OCI-LY7 (cell line): ENCODE results near the gene EIPR1.
"Not testable (repeated sequence)": the region's sequence is repeated elsewhere in the genome, so short reads cannot be mapped to it uniquely, and the experiment has no call there.

Source experiments
- EZH2phosphoT487 ChIP-seq: fragments of 200-600 bp; sonication (generic); IDR thresholded peaks from 2 replicates; pipeline ENCODE4 v1.6.1; 2018; ENCODE audit warnings: low read depth, borderline replicate concordance, mild to moderate bottlenecking, mixed run types, antibody characterized with exemption, low read length, moderate library complexity, mixed read lengths
- TF ChIP-seq, protein P1 (sequence below): fragments of 200-600 bp; sonication (generic); conservative IDR thresholded peaks from 2 replicates; pipeline ENCODE4 v1.5.1; 2014; ENCODE audit warnings: mild to moderate bottlenecking, antibody characterized with exemption, low read length, moderate library complexity, mixed read lengths

DNA sequence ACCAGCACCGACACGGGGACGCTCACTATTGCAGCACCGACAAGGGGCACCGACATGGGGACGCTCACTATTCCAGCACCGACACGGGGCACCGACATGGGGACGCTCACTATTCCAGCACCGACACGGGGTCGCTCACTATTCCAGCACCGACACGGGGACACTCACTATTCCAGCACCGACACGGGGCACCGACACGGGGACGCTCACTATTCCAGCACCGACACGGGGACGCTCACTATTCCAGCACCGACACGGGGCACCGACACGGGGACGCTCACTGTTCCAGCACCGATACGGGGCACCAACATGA, 196.8 kb downstream of the EIPR1 start:
- not testable (repeated sequence) for TF ChIP-seq EZH2phosphoT487
- TF ChIP-seq, protein P1, sequence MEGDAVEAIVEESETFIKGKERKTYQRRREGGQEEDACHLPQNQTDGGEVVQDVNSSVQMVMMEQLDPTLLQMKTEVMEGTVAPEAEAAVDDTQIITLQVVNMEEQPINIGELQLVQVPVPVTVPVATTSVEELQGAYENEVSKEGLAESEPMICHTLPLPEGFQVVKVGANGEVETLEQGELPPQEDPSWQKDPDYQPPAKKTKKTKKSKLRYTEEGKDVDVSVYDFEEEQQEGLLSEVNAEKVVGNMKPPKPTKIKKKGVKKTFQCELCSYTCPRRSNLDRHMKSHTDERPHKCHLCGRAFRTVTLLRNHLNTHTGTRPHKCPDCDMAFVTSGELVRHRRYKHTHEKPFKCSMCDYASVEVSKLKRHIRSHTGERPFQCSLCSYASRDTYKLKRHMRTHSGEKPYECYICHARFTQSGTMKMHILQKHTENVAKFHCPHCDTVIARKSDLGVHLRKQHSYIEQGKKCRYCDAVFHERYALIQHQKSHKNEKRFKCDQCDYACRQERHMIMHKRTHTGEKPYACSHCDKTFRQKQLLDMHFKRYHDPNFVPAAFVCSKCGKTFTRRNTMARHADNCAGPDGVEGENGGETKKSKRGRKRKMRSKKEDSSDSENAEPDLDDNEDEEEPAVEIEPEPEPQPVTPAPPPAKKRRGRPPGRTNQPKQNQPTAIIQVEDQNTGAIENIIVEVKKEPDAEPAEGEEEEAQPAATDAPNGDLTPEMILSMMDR, result not testable (repeated sequence)
